ENCODE measurements around the gene TP53I13. TPM values are rescaled to one million over a fixed set of nuclear protein-coding genes. Genes with fewer than 3 reads are reported as not detected.

TP53I13 gene
- total and polyA plus RNA-seq, 2 of the 13 experiments (the other 11 are each of a cell fraction or from before 2014, with no cell fraction given) = 16.9 to 25.7 TPM

- TF ChIP-seq HNRNPK (IDR thresholded peaks at IDR 0.05; ENCODE audit: low read depth, low read length, poor library complexity, severe bottlenecking) = no peak
- no peak for TF ChIP-seq NR3C1 (CRISPR knock-in tag; IDR thresholded peaks at IDR 0.05)
- TF ChIP-seq ZNF720 (CRISPR knock-in tag; IDR thresholded peaks at IDR 0.05) = no peak
- TF ChIP-seq, protein P1, sequence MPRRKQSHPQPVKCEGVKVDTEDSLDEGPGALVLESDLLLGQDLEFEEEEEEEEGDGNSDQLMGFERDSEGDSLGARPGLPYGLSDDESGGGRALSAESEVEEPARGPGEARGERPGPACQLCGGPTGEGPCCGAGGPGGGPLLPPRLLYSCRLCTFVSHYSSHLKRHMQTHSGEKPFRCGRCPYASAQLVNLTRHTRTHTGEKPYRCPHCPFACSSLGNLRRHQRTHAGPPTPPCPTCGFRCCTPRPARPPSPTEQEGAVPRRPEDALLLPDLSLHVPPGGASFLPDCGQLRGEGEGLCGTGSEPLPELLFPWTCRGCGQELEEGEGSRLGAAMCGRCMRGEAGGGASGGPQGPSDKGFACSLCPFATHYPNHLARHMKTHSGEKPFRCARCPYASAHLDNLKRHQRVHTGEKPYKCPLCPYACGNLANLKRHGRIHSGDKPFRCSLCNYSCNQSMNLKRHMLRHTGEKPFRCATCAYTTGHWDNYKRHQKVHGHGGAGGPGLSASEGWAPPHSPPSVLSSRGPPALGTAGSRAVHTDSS (CRISPR knock-in tag; conservative IDR thresholded peaks at IDR 0.05) = peak; percentile 80; the same call in 1 of the 2 replicates
- no peak for TF ChIP-seq ZNF549 (CRISPR knock-in tag; IDR thresholded peaks at IDR 0.05)
- no peak for TF ChIP-seq XBP1 (CRISPR knock-in tag; IDR thresholded peaks at IDR 0.05)
- no peak for TF ChIP-seq GATA4 (IDR thresholded peaks at IDR 0.05; ENCODE audit: borderline replicate concordance, low read depth)
- no peak for TF ChIP-seq USF2 (IDR thresholded peaks at IDR 0.05; ENCODE audit: low read depth, low read length)
- TF ChIP-seq USF2 (CRISPR knock-in tag; IDR thresholded peaks at IDR 0.05; ENCODE audit: borderline replicate concordance) = no peak
- no peak for TF ChIP-seq NFE2L2 (IDR thresholded peaks at IDR 0.05; ENCODE audit: low read length)
- peak; percentile 28; the same call in 1 of the 2 replicates for TF ChIP-seq DRAP1 (CRISPR knock-in tag; IDR thresholded peaks at IDR 0.05)
- no peak for TF ChIP-seq ZNF34 (CRISPR knock-in tag; IDR thresholded peaks at IDR 0.05; ENCODE audit: borderline replicate concordance)
- TF ChIP-seq LRRFIP1 (CRISPR knock-in tag; conservative IDR thresholded peaks at IDR 0.05) = no peak
- TF ChIP-seq ZFYVE20 (CRISPR knock-in tag; IDR thresholded peaks at IDR 0.05; ENCODE audit: borderline replicate concordance, low read depth) = no peak
- 0 out of 2 replicates have a peak, but pooled peaks have one; percentile 32 for TF ChIP-seq ZNF709 (CRISPR knock-in tag; IDR thresholded peaks at IDR 0.05)
- TF ChIP-seq, protein P2, sequence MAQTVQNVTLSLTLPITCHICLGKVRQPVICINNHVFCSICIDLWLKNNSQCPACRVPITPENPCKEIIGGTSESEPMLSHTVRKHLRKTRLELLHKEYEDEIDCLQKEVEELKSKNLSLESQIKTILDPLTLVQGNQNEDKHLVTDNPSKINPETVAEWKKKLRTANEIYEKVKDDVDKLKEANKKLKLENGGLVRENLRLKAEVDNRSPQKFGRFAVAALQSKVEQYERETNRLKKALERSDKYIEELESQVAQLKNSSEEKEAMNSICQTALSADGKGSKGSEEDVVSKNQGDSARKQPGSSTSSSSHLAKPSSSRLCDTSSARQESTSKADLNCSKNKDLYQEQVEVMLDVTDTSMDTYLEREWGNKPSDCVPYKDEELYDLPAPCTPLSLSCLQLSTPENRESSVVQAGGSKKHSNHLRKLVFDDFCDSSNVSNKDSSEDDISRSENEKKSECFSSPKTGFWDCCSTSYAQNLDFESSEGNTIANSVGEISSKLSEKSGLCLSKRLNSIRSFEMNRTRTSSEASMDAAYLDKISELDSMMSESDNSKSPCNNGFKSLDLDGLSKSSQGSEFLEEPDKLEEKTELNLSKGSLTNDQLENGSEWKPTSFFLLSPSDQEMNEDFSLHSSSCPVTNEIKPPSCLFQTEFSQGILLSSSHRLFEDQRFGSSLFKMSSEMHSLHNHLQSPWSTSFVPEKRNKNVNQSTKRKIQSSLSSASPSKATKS (CRISPR knock-in tag; IDR thresholded peaks at IDR 0.05) = no peak
- TF ChIP-seq FOXP1 (IDR thresholded peaks at IDR 0.05) = no peak
- no peak for TF ChIP-seq FOXP1 (CRISPR knock-in tag; IDR thresholded peaks at IDR 0.05)
- no peak for TF ChIP-seq SOX6 (IDR thresholded peaks at IDR 0.05)
- peak; percentile 41 for TF ChIP-seq SOX6 (CRISPR knock-in tag; IDR thresholded peaks at IDR 0.05)
Measured at GRCh38 chr17:29591737-29592608, 23.5 kb downstream of the TP53I13 start (continued).

Data from HepG2 (cell line).